ENCODE results near the gene MAML2.

The MAML2 gene

GRCh38 chr11:96110302-96110701, 232.7 kb downstream of the MAML2 start:
- in situ Hi-C loops (cut with MboI; ENCODE audit: low sequenced_read_pairs) = no loop called here

- in situ Hi-C loops (cut with MboI; ENCODE audit: low sequenced_read_pairs) = no loop called here
Observed at GRCh38 chr11:96109331-96110030, 233.5 kb downstream of the MAML2 start.

- in situ Hi-C loops (cut with MboI; ENCODE audit: low sequenced_read_pairs) = no loop called here
Observed at GRCh38 chr11:96107143-96107824, 235.7 kb downstream of the MAML2 start.

- in situ Hi-C loops (cut with MboI; ENCODE audit: low sequenced_read_pairs) = no loop called here
Observed at GRCh38 chr11:96106645-96107044, 236.3 kb downstream of the MAML2 start.

- in situ Hi-C loops (cut with MboI; ENCODE audit: low sequenced_read_pairs) = no loop called here
Observed at GRCh38 chr11:96105944-96106343, 237.1 kb downstream of the MAML2 start.

GRCh38 chr11:96105197-96105895, 237.6 kb downstream of the MAML2 start:
- in situ Hi-C loops (cut with MboI; ENCODE audit: low sequenced_read_pairs) = no loop called here

- in situ Hi-C loops (cut with MboI; ENCODE audit: low sequenced_read_pairs) = no loop called here
Observed at GRCh38 chr11:96104496-96104895, 238.5 kb downstream of the MAML2 start.

- in situ Hi-C loops (cut with MboI; ENCODE audit: low sequenced_read_pairs) = no loop called here
Observed at GRCh38 chr11:96103721-96104120, 239.3 kb downstream of the MAML2 start.

- in situ Hi-C loops (cut with MboI; ENCODE audit: low sequenced_read_pairs) = no loop called here
Observed at GRCh38 chr11:96103102-96103501, 239.9 kb downstream of the MAML2 start.

GRCh38 chr11:96102664-96103078, 240.3 kb downstream of the MAML2 start:
- in situ Hi-C loops (cut with MboI; ENCODE audit: low sequenced_read_pairs) = no loop called here

- in situ Hi-C loops (cut with MboI; ENCODE audit: low sequenced_read_pairs) = no loop called here
Observed at GRCh38 chr11:96101146-96101545, 241.8 kb downstream of the MAML2 start.

GRCh38 chr11:96098511-96099241, 244.3 kb downstream of the MAML2 start:
- in situ Hi-C loops (cut with MboI; ENCODE audit: low sequenced_read_pairs) = no loop called here

GRCh38 chr11:96097844-96098421, 245.1 kb downstream of the MAML2 start:
- in situ Hi-C loops (cut with MboI; ENCODE audit: low sequenced_read_pairs) = no loop called here

GRCh38 chr11:96096360-96096759, 246.6 kb downstream of the MAML2 start:
- in situ Hi-C loops (cut with MboI; ENCODE audit: low sequenced_read_pairs) = no loop called here

- in situ Hi-C loops (cut with MboI; ENCODE audit: low sequenced_read_pairs) = no loop called here
Observed at GRCh38 chr11:96095884-96096303, 247.1 kb downstream of the MAML2 start.

GRCh38 chr11:96094156-96094555, 248.8 kb downstream of the MAML2 start:
- in situ Hi-C loops (cut with MboI; ENCODE audit: low sequenced_read_pairs) = no loop called here

- in situ Hi-C loops (cut with MboI; ENCODE audit: low sequenced_read_pairs) = no loop called here
Observed at GRCh38 chr11:96092511-96092910, 250.5 kb downstream of the MAML2 start.

- in situ Hi-C loops (cut with MboI; ENCODE audit: low sequenced_read_pairs) = no loop called here
Observed at GRCh38 chr11:96091476-96091875, 251.5 kb downstream of the MAML2 start.

- in situ Hi-C loops (cut with MboI; ENCODE audit: low sequenced_read_pairs) = no loop called here
Observed at GRCh38 chr11:96090711-96091110, 252.3 kb downstream of the MAML2 start.

- in situ Hi-C loops (cut with MboI; ENCODE audit: low sequenced_read_pairs) = no loop called here
Observed at GRCh38 chr11:96088914-96089313, 254.1 kb downstream of the MAML2 start.

GRCh38 chr11:96086111-96086510, 256.9 kb downstream of the MAML2 start:
- in situ Hi-C loops (cut with MboI; ENCODE audit: low sequenced_read_pairs) = no loop called here

Data from HL-60/S4 (cell line).